HG03432 (cell line): Measurements from ENCODE around the gene DNAJB5.
"Not testable (repeated sequence)": the region's sequence is repeated elsewhere in the genome, so short reads cannot be mapped to it uniquely, and the experiment has no call there.

ENCODE experiments used
- ATAC-seq: cut with Tn5 transposase; IDR thresholded peaks from one replicate; pipeline ENCODE4 v1.9.1; 2021; ENCODE audit warnings: mild to moderate bottlenecking, moderate library complexity; ENCODE audit not compliant: unreplicated experiment

Gene DNAJB5

GRCh38 chr9:34989003-34989945, at the start of gene DNAJB5:
Gene DNAJB5 (plus strand): TSS chr9:34989745. CDS start chr9:34990631, 886 bp downstream.
- ATAC-seq: peak; percentile 84

GRCh38 chr9:34939989-34940388, 49.6 kb upstream of the DNAJB5 start:
- not testable (repeated sequence) for ATAC-seq

GRCh38 chr9:34948451-34948850, 41.1 kb upstream of the DNAJB5 start:
- no peak for ATAC-seq

- ATAC-seq: no peak
Observed at GRCh38 chr9:34954225-34954624, 35.3 kb upstream of the DNAJB5 start.

- not testable (repeated sequence) for ATAC-seq
Observed at GRCh38 chr9:34956066-34956465, 33.5 kb upstream of the DNAJB5 start.

GRCh38 chr9:34956648-34957047, 32.9 kb upstream of the DNAJB5 start:
- ATAC-seq: peak; percentile 54

- ATAC-seq: peak; percentile 52
Observed at GRCh38 chr9:34957492-34958410, 31.8 kb upstream of the DNAJB5 start, which contains the start of gene PHF24. Gene PHF24 (plus strand): TSS chr9:34958285. CDS start chr9:34971299, 13,014 bp downstream.

GRCh38 chr9:34958411-34958982, 31.0 kb upstream of the DNAJB5 start:
- ATAC-seq: peak; percentile 11

GRCh38 chr9:34959461-34959860, 30.1 kb upstream of the DNAJB5 start:
- ATAC-seq: no peak

- ATAC-seq: no peak
Observed at GRCh38 chr9:34961574-34962490, 27.7 kb upstream of the DNAJB5 start.

- ATAC-seq: no peak
Observed at GRCh38 chr9:34962546-34962945, 27.0 kb upstream of the DNAJB5 start.

- ATAC-seq: no peak
Observed at GRCh38 chr9:34963552-34963951, 26.0 kb upstream of the DNAJB5 start.

GRCh38 chr9:34964458-34964857, 25.1 kb upstream of the DNAJB5 start:
- ATAC-seq: no peak

GRCh38 chr9:34971146-34971811, 18.3 kb upstream of the DNAJB5 start:
- ATAC-seq: no peak

- ATAC-seq: no peak
Observed at GRCh38 chr9:34974664-34975063, 14.9 kb upstream of the DNAJB5 start.

- no peak for ATAC-seq
Observed at GRCh38 chr9:34976441-34976840, 13.1 kb upstream of the DNAJB5 start.

- no peak for ATAC-seq
Observed at GRCh38 chr9:34976992-34977391, 12.6 kb upstream of the DNAJB5 start.

- ATAC-seq: no peak
Observed at GRCh38 chr9:34980181-34980761, 9.3 kb upstream of the DNAJB5 start.

- no peak for ATAC-seq
Observed at GRCh38 chr9:34982361-34982760, 7.2 kb upstream of the DNAJB5 start.
